DND-41 (cell line): Measurements from ENCODE around the gene SH3RF3.

Experiments used
- ATAC-seq: fragments of 200-7000 bp; cut with Tn5 transposase; 3 replicates; pipeline ENCODE4 v1.9.1; 2021; ENCODE audit warnings: low read depth; ENCODE audit not compliant: insufficient read depth
- DNase-seq: peaks from one replicate; pipeline ENCODE4 v3.0.0-alpha.2; 2020
- H2AFZ ChIP-seq: 2 replicates; pipeline ENCODE4 v1.6.0; 2012; ENCODE audit warnings: low read depth, low read length
- H3K27ac ChIP-seq: 2 replicates; pipeline ENCODE4 v1.5.1; 2012; ENCODE audit warnings: low read length, inconsistent platforms
- H3K27me3 ChIP-seq: fragments of 200-600 bp; sonication (generic); 2 replicates; pipeline ENCODE4 v1.6.0; 2012; ENCODE audit warnings: low read length, mild to moderate bottlenecking, inconsistent platforms; ENCODE audit not compliant: insufficient read depth, poor library complexity
- H3K36me3 ChIP-seq: 2 replicates; pipeline ENCODE4 v1.5.1; 2012; ENCODE audit warnings: low read length, inconsistent platforms; ENCODE audit not compliant: insufficient read depth
- H3K4me1 ChIP-seq: 2 replicates; pipeline ENCODE4 v1.5.1; 2012; ENCODE audit warnings: mild to moderate bottlenecking, low read length; ENCODE audit not compliant: insufficient read depth
- H3K4me2 ChIP-seq: 2 replicates; pipeline ENCODE4 v1.6.0; 2012; ENCODE audit warnings: mild to moderate bottlenecking, moderate library complexity, low read length, inconsistent platforms; ENCODE audit not compliant: insufficient read depth
- H3K4me3 ChIP-seq, 2 experiments: fragments of 200-600 bp in 1 of 2; shearing (Covaris generic) in 1 of 2; 2 replicates each; pipeline ENCODE4 v1.5.1; 2012 to 2016; ENCODE audit warnings: inconsistent platforms in 2 of 2, low read length in 2 of 2, mild to moderate bottlenecking in 2 of 2, low read depth in 1 of 2, moderate library complexity in 1 of 2
- H3K79me2 ChIP-seq: 2 replicates; pipeline ENCODE4 v1.6.0; 2012; ENCODE audit warnings: low read length, inconsistent platforms; ENCODE audit not compliant: insufficient read depth
- H3K9ac ChIP-seq: 2 replicates; pipeline ENCODE4 v1.6.0; 2012; ENCODE audit warnings: low read depth, mild to moderate bottlenecking, inconsistent platforms, low read length, moderate library complexity
- H3K9me3 ChIP-seq: 2 replicates; pipeline ENCODE4 v1.5.1; 2012; ENCODE audit warnings: low read length, moderate library complexity, mild to moderate bottlenecking, inconsistent platforms; ENCODE audit not compliant: insufficient read depth, severe bottlenecking
- H4K20me1 ChIP-seq: 2 replicates; pipeline ENCODE4 v1.6.0; 2012; ENCODE audit warnings: low read length; ENCODE audit not compliant: insufficient read depth
- CTCF ChIP-seq: IDR thresholded peaks from 2 replicates; pipeline ENCODE4 v1.5.1; 2012; ENCODE audit warnings: borderline replicate concordance, low read length, moderate library complexity, mild to moderate bottlenecking; ENCODE audit not compliant: poor library complexity, severe bottlenecking; ENCODE audit errors: extremely low read depth
- EZH2 ChIP-seq: IDR thresholded peaks from 3 replicates; pipeline ENCODE4 v1.6.1; 2012; ENCODE audit warnings: borderline replicate concordance, low read depth, mild to moderate bottlenecking, moderate library complexity, low read length, inconsistent platforms; ENCODE audit not compliant: severe bottlenecking

Gene SH3RF3

GRCh38 chr2:109460553-109461324 is 331.7 kb downstream of the SH3RF3 start:
- H4K20me1 ChIP-seq = no peaks in the 10 kb centered on the region; the same call in 1 of the 2 replicates
- no peaks in the 10 kb centered on the region for H3K4me1 ChIP-seq
- ATAC-seq (no peak), DNase-seq (no peak)
- H3K79me2 ChIP-seq = no peaks in the 10 kb centered on the region
- no peaks in the 10 kb centered on the region for H3K36me3 ChIP-seq
- H2AFZ ChIP-seq = no peak overlapping the region
- no peak overlapping the region for H3K27ac ChIP-seq
- peaks cover 6% of the 10 kb centered on the region for H3K27me3 ChIP-seq
- no peak overlapping the region for H3K4me2 ChIP-seq
- no peak overlapping the region for H3K9ac ChIP-seq
- no peaks in the 10 kb centered on the region for H3K9me3 ChIP-seq
- H3K4me3 ChIP-seq = no peak overlapping the region
- TF ChIP-seq CTCF = no peak
- no peak for TF ChIP-seq EZH2

GRCh38 chr2:109463236-109463635 is 334.2 kb downstream of the SH3RF3 start:
- Histone ChIP-seq H3K4me2 (no peak overlapping the region), H4K20me1 (no peaks in the 10 kb centered on the region; the same call in 1 of the 2 replicates), H3K36me3 (no peaks in the 10 kb centered on the region), H3K4me1 (no peaks in the 10 kb centered on the region), H2AFZ (no peak overlapping the region), H3K27me3 (peaks cover 6% of the 10 kb centered on the region), H3K27ac (no peak overlapping the region), H3K79me2 (no peaks in the 10 kb centered on the region), H3K9ac (no peak overlapping the region), H3K4me3 (no peak overlapping the region), H3K9me3 (no peaks in the 10 kb centered on the region)
- no peak for ATAC-seq
- TF ChIP-seq EZH2 (no peak), CTCF (no peak)
- DNase-seq = no peak

- Histone ChIP-seq H3K4me2 (no peak overlapping the region), H3K27ac (no peak overlapping the region), H3K4me1 (no peaks in the 10 kb centered on the region), H3K79me2 (no peaks in the 10 kb centered on the region), H2AFZ (no peak overlapping the region), H3K36me3 (no peaks in the 10 kb centered on the region), H3K4me3 (no peak overlapping the region), H3K9ac (no peak overlapping the region), H3K9me3 (no peaks in the 10 kb centered on the region), H4K20me1 (no peaks in the 10 kb centered on the region; the same call in 1 of the 2 replicates), H3K27me3 (peaks cover 3% of the 10 kb centered on the region)
- DNase-seq (no peak), ATAC-seq (no peak)
- TF ChIP-seq CTCF = no peak
Measured at GRCh38 chr2:109463891-109464290, 334.9 kb downstream of the SH3RF3 start.
